Endothelial cell of umbilical vein (primary cell): ENCODE results near the gene HCFC1. TPM values are rescaled to one million over a fixed set of nuclear protein-coding genes. Genes with fewer than 3 reads are reported as not detected.

Experiments
- BruUV-seq: library from RNA; stranded (reverse); fragments of 400-500 nt; replicated peaks from 2 replicates; lab custom pipeline; 2021; lab: Mats Ljungman, UMichigan
- CTCF ChIA-PET: fragments of 300-600, 350-600 bp; sonication (Branson Sonifier 250); formaldehyde crosslinking; loops from one replicate; lab custom pipeline; 2021; ENCODE audit warnings: antibody characterized with exemption, inconsistent platforms; lab: Charles Lee
- POLR2A ChIA-PET: fragments of 300-600, 350-600 bp; sonication (Branson Sonifier 250); formaldehyde crosslinking; loops from one replicate; lab custom pipeline; 2021; ENCODE audit warnings: antibody characterized with exemption, inconsistent platforms; lab: Charles Lee
- DNase-seq: peaks from one replicate; pipeline ENCODE4 v3.0.0-alpha.2; 2011; ENCODE audit warnings: low read depth, low spot score
- FAIRE-seq: peaks from 2 replicates; lab custom pipeline; 2011; peaks lifted over from hg19 to GRCh38; lab: Jason Lieb, UNC
- H2AFZ ChIP-seq: 2 replicates; pipeline ENCODE4 v1.6.0; 2012; ENCODE audit warnings: low read depth, low read length, control low read depth, inconsistent platforms
- H3K27ac ChIP-seq: 2 replicates; pipeline ENCODE4 v1.5.1; 2011; ENCODE audit warnings: low read depth, mild to moderate bottlenecking, control low read depth, low read length, moderate library complexity; ENCODE audit not compliant: insufficient read depth
- H3K27me3 ChIP-seq, 2 experiments: 2 replicates each; pipeline versions ENCODE4 v1.6.0 to v1.6.1; 2011; ENCODE audit warnings: low read length in 2 of 2, mixed read lengths in 1 of 2; ENCODE audit not compliant: control insufficient read depth in 2 of 2, insufficient read depth in 2 of 2
- H3K36me3 ChIP-seq, 2 experiments: 2 replicates in 1 of 2; 3 replicates in 1 of 2; pipeline ENCODE4 v1.5.1; 2011; ENCODE audit warnings: low read length in 2 of 2, mild to moderate bottlenecking in 1 of 2, moderate library complexity in 1 of 2; ENCODE audit not compliant: control insufficient read depth in 2 of 2, insufficient read depth in 2 of 2; ENCODE audit errors: extremely low read depth in 1 of 2
- H3K4me1 ChIP-seq: 3 replicates; pipeline ENCODE4 v1.5.1; 2011; ENCODE audit warnings: mild to moderate bottlenecking, low read length; ENCODE audit not compliant: control insufficient read depth, insufficient read depth; ENCODE audit errors: extremely low read depth
- H3K4me2 ChIP-seq: 2 replicates; pipeline ENCODE4 v1.6.1; 2011; ENCODE audit warnings: low read length, control low read depth, mixed read lengths; ENCODE audit not compliant: insufficient read depth
- H3K4me3 ChIP-seq, 3 experiments: fragments of 200-600 bp in 1 of 3; sonication (generic), shearing (Covaris generic) in 1 of 3; replicated peaks in 1 of 3; 2 replicates each; pipeline ENCODE4 v1.5.1; 2011 to 2016; ENCODE audit warnings: control low read depth in 3 of 3, low read length in 3 of 3, mild to moderate bottlenecking in 2 of 3, inconsistent platforms in 1 of 3, low read depth in 1 of 3, moderate library complexity in 1 of 3; ENCODE audit not compliant: insufficient read depth in 1 of 3
- H3K79me2 ChIP-seq: 2 replicates; pipeline ENCODE4 v1.6.0; 2012; ENCODE audit warnings: low read length, inconsistent platforms; ENCODE audit not compliant: control insufficient read depth, insufficient read depth
- H3K9ac ChIP-seq: replicated peaks from 2 replicates; pipeline ENCODE3; 2011; ENCODE audit warnings: low read length, control low read depth; ENCODE audit not compliant: insufficient read depth; ENCODE audit errors: extremely low read depth
- H3K9me1 ChIP-seq: replicated peaks from 3 replicates; pipeline ENCODE4 v1.6.0; 2011; ENCODE audit warnings: mild to moderate bottlenecking, low read length; ENCODE audit not compliant: control insufficient read depth, insufficient read depth; ENCODE audit errors: extremely low read depth
- H3K9me3 ChIP-seq: replicated peaks from 2 replicates; pipeline ENCODE4 v1.5.1; 2012; ENCODE audit warnings: low read length, inconsistent platforms; ENCODE audit not compliant: control insufficient read depth, insufficient read depth
- H4K20me1 ChIP-seq: replicated peaks from 2 replicates; pipeline ENCODE3; 2011; ENCODE audit warnings: mild to moderate bottlenecking, low read length; ENCODE audit not compliant: control insufficient read depth, insufficient read depth; ENCODE audit errors: extremely low read depth
- EZH2 ChIP-seq: IDR thresholded peaks from 2 replicates; pipeline ENCODE4 v1.6.1; 2012; ENCODE audit warnings: borderline replicate concordance, low read depth, mild to moderate bottlenecking, moderate library complexity, low read length, inconsistent platforms; ENCODE audit not compliant: severe bottlenecking
- POLR2A ChIP-seq: IDR thresholded peaks from 2 replicates; pipeline ENCODE4 v1.6.1; 2012; ENCODE audit warnings: low read depth, mild to moderate bottlenecking, control low read depth, low read length
- dilution Hi-C: fragments of 300-500 bp; cut with MboI; formaldehyde crosslinking; loops from one replicate; pipeline ENCODE4 v1.15.0; 2019; ENCODE audit warnings: low sequenced_read_pairs; ENCODE audit not compliant: extremely low pct_ligation_motif_present
- intact Hi-C: fragments of 100-400 bp; cut with micrococcal nuclease; formaldehyde crosslinking; loops from one replicate; pipeline ENCODE4 v1.10.0; 2022
- polyA plus RNA-seq, 4 experiments: library from polyadenylated mRNA; depleted of rRNA in 3 of 4; stranded (reverse) in 3 of 4; unstranded in 1 of 4; fragments of >200 nt; gene quantifications; 2 replicates each; pipeline versions ENCODE4 v1.2.1 to v1.2.3, GENCODE V29; 2011 to 2012; ENCODE audit warnings: missing spikeins in 1 of 4
- total RNA-seq: library from RNA; stranded (reverse); gene quantifications from 2 replicates; pipeline ENCODE4 v1.2.3, GENCODE V29; 2021
- TF ChIP-seq, protein P1 (sequence below), 2 donors: IDR thresholded peaks; 1 replicate in 1 of 2; 2 replicates in 1 of 2; pipeline ENCODE4 v1.5.1; 2011; ENCODE audit warnings: low read length in 2 of 2, mild to moderate bottlenecking in 2 of 2, moderate library complexity in 2 of 2, control low read depth in 1 of 2, inconsistent platforms in 1 of 2, low read depth in 1 of 2; ENCODE audit not compliant: insufficient read depth in 1 of 2; ENCODE audit errors: extremely low read depth in 1 of 2

The HCFC1 gene
- total and polyA plus RNA-seq, 2 donors (not counting 3 experiments of a cell fraction or from before 2014, with no cell fraction given) = 15.9 to 85.9 TPM

DNA sequence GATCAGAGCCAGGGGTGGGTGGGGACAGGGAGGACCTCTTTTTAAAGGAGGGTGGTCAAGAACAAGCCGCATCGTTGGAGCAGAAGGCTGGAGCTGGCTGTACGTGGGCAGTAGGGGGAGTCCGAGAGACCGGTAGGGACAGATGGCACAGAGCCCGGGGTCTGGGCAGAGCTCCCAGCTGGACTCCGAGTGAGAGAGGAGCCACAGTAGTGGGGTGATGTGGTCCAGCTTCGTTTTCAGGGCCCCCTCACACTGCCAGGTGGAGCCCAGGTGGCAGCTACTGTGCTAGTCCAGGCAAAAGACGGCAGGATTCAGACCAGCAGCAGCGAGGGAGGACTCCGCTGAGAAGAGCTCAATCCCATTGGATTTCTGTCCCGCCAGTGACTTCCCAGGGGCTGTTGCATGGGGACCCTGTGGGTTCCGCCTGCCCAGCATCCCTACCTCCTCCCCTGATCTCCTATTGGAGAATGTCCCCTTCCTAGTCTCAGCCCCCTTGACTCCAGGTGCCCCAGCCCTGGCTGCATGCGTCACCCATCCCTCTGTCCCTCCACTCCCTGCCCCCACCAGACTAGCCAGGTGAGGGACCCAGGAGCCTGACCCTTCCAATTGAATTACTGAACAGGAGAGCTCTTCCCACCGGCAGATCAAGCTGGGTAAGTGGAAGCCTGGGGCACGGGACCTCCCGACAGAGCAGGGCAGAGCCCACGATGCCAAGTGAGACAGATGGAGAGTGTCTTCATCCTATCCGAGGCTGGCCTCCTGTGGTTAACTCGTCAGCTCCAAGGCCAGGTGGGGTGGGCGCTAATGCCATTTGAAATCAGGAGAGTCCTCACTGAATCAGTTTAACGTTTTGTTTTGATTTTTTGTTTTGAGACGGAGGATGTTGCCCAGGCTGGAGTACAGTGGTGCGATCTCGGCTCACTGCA lies 48.4 kb downstream of the HCFC1 start:
- ChIA-PET POLR2A (interaction anchor here (1.2 kb wide), 1 partner anchor 12 kb away, joined by 3 read pairs; the partner anchor contains the start of gene NAA10), CTCF (interaction anchor here (0.7 to 9.0 kb wide), 15 partner anchors 11 to 179 kb away, joined by 3 to 253 read pairs (median 5); partner anchors contain the start of genes IDH3G, NAA10, PLXNB3 and RENBP)
- intact Hi-C loops (no loop called here), dilution Hi-C loops (no loop called here)
- H3K9me3 ChIP-seq = no peaks in the 10 kb centered on the region
- TF ChIP-seq, protein P1, sequence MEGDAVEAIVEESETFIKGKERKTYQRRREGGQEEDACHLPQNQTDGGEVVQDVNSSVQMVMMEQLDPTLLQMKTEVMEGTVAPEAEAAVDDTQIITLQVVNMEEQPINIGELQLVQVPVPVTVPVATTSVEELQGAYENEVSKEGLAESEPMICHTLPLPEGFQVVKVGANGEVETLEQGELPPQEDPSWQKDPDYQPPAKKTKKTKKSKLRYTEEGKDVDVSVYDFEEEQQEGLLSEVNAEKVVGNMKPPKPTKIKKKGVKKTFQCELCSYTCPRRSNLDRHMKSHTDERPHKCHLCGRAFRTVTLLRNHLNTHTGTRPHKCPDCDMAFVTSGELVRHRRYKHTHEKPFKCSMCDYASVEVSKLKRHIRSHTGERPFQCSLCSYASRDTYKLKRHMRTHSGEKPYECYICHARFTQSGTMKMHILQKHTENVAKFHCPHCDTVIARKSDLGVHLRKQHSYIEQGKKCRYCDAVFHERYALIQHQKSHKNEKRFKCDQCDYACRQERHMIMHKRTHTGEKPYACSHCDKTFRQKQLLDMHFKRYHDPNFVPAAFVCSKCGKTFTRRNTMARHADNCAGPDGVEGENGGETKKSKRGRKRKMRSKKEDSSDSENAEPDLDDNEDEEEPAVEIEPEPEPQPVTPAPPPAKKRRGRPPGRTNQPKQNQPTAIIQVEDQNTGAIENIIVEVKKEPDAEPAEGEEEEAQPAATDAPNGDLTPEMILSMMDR (IDR thresholded peaks at IDR 0.05; ENCODE audit: extremely low read depth in 1 of 2, insufficient read depth in 1 of 2, low read depth in 1 of 2, low read length in 2 of 2) = peak; percentile 32 to 72
- TF ChIP-seq POLR2A = no peak
- TF ChIP-seq EZH2 = no peak
- H3K27me3 ChIP-seq = no peaks in the 10 kb centered on the region
- peaks cover 2% of the 10 kb centered on the region for H3K79me2 ChIP-seq
- peak; percentile 58 for DNase-seq
- peak; percentile 87 for FAIRE-seq
- BruUV-seq = no TSS peak
- H3K4me2 ChIP-seq = no peak overlapping the region
- no peaks in the 10 kb centered on the region for H4K20me1 ChIP-seq
- no peak overlapping the region for H3K9ac ChIP-seq
- peaks cover 45% of the 10 kb centered on the region for H3K4me1 ChIP-seq
- H3K9me1 ChIP-seq = no peaks in the 10 kb centered on the region
- peaks cover 0 to 3% of the 10 kb centered on the region in 2 experiments for H3K36me3 ChIP-seq
- no peak overlapping the region for H3K27ac ChIP-seq
- H3K4me3 ChIP-seq = no peak overlapping the region
- no peak overlapping the region for H2AFZ ChIP-seq
